Activated CD8-positive, alpha-beta memory T cell treated with anti-CD3 and anti-CD28 coated beads for 1 hour (primary cell): ENCODE measurements around the gene CLIP2.
"Not testable (repeated sequence)": the region's sequence is repeated elsewhere in the genome, so short reads cannot be mapped to it uniquely, and the experiment has no call there.

Experiments used
- DNase-seq, 2 donors: peaks; one replicate each; pipeline ENCODE4 v3.0.0-alpha.2; 2020; ENCODE audit warnings: low read depth in 1 of 2; ENCODE audit errors: extremely low read depth in 1 of 2

CLIP2 gene

GRCh38 chr7:74401137-74401859 lies 112.1 kb downstream of the CLIP2 start:
- DNase-seq = peak; percentile 24 to 65

GRCh38 chr7:74402668-74403067 lies 113.5 kb downstream of the CLIP2 start:
- not testable (repeated sequence) for DNase-seq

- no peak for DNase-seq
Measured at GRCh38 chr7:74403521-74404387, 114.5 kb downstream of the CLIP2 start.

- DNase-seq = no peak
Measured at GRCh38 chr7:74404388-74404700, 115.1 kb downstream of the CLIP2 start.

- DNase-seq = no peak
Measured at GRCh38 chr7:74404741-74405140, 115.5 kb downstream of the CLIP2 start.

GRCh38 chr7:74405191-74405898 lies 116.1 kb downstream of the CLIP2 start:
- DNase-seq = no peak

- DNase-seq = no peak
Measured at GRCh38 chr7:74405899-74406512, 116.8 kb downstream of the CLIP2 start.

- no peak for DNase-seq
Measured at GRCh38 chr7:74407958-74408357, 118.8 kb downstream of the CLIP2 start.

- DNase-seq = no peak
Measured at GRCh38 chr7:74409571-74409970, 120.4 kb downstream of the CLIP2 start.

- no peak for DNase-seq
Measured at GRCh38 chr7:74410772-74411171, 121.6 kb downstream of the CLIP2 start.

- not testable (repeated sequence) for DNase-seq
Measured at GRCh38 chr7:74411571-74411970, 122.4 kb downstream of the CLIP2 start.

- no peak for DNase-seq
Measured at GRCh38 chr7:74412056-74412455, 122.8 kb downstream of the CLIP2 start.

GRCh38 chr7:74412603-74413002 lies 123.4 kb downstream of the CLIP2 start:
- no peak for DNase-seq

- DNase-seq = not testable (repeated sequence)
Measured at GRCh38 chr7:74414595-74415333, 125.6 kb downstream of the CLIP2 start.

GRCh38 chr7:74417419-74417971 lies 128.3 kb downstream of the CLIP2 start:
- peak in 1 of 2 donors; percentile 35 for DNase-seq

- no peak for DNase-seq
Measured at GRCh38 chr7:74418076-74418475, 128.9 kb downstream of the CLIP2 start.

- DNase-seq = no peak
Measured at GRCh38 chr7:74418538-74418937, 129.3 kb downstream of the CLIP2 start.

- not testable (repeated sequence) for DNase-seq
Measured at GRCh38 chr7:74419232-74419631, 130.0 kb downstream of the CLIP2 start.

- DNase-seq = no peak
Measured at GRCh38 chr7:74420006-74420405, 130.8 kb downstream of the CLIP2 start.

- DNase-seq = no peak
Measured at GRCh38 chr7:74424291-74424880, 135.2 kb downstream of the CLIP2 start.
